VCaP (cell line): ENCODE results near the gene SLC22A14.
A peak's percentile ranks its signal among the peaks of the same experiment; 100 is the strongest.

Experiments
- H3K27ac ChIP-seq: fragments of 450-650 bp; 2 replicates; pipeline ENCODE4 v1.5.1; 2017
- TF ChIP-seq, protein P1 (sequence below): fragments of 450-650 bp; conservative IDR thresholded peaks from 2 replicates; pipeline ENCODE4 v1.5.1; 2017; ENCODE audit warnings: mild to moderate bottlenecking, moderate library complexity

Gene SLC22A14

DNA sequence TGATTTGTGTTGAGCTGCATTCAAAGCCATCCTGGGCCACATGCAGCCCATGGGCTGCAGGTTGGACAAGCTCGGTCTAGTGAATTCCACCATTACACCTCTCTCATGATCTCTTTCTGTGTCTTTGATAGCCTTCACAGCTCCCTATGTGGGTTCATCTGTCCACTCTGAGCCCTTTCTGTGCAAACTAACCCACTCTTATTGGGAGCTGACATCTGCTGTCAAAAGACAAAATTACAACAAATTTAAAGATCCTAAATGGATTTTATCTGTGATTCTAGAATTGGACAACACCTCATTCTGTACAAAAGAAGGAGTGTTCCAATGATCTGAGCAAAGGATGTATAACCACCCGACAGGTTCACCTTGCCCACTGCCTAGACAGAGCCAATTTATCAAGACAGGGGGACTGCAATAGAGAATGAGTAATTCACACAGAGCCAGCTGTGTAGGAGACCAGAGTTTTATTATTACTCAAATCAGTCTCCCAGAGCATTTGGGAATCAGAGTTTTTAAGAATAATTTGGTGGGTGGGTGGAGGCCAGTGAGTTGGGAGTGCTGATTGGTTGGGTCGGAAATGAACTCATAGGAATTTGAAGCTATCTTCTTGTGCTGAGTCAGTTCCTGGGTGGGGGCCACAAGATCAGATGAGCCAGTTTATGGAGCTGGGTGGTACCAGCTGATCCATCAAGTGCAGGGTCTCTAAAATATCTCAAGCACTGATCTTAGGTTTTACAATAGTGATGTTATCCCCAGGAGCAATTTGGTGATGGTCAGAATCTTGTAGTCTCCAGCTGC, 61.9 kb downstream of the SLC22A14 start:
- TF ChIP-seq, protein P1, sequence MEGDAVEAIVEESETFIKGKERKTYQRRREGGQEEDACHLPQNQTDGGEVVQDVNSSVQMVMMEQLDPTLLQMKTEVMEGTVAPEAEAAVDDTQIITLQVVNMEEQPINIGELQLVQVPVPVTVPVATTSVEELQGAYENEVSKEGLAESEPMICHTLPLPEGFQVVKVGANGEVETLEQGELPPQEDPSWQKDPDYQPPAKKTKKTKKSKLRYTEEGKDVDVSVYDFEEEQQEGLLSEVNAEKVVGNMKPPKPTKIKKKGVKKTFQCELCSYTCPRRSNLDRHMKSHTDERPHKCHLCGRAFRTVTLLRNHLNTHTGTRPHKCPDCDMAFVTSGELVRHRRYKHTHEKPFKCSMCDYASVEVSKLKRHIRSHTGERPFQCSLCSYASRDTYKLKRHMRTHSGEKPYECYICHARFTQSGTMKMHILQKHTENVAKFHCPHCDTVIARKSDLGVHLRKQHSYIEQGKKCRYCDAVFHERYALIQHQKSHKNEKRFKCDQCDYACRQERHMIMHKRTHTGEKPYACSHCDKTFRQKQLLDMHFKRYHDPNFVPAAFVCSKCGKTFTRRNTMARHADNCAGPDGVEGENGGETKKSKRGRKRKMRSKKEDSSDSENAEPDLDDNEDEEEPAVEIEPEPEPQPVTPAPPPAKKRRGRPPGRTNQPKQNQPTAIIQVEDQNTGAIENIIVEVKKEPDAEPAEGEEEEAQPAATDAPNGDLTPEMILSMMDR: peak; percentile 24; the same call in 1 of the 2 replicates
- H3K27ac ChIP-seq: no peak overlapping the region

DNA sequence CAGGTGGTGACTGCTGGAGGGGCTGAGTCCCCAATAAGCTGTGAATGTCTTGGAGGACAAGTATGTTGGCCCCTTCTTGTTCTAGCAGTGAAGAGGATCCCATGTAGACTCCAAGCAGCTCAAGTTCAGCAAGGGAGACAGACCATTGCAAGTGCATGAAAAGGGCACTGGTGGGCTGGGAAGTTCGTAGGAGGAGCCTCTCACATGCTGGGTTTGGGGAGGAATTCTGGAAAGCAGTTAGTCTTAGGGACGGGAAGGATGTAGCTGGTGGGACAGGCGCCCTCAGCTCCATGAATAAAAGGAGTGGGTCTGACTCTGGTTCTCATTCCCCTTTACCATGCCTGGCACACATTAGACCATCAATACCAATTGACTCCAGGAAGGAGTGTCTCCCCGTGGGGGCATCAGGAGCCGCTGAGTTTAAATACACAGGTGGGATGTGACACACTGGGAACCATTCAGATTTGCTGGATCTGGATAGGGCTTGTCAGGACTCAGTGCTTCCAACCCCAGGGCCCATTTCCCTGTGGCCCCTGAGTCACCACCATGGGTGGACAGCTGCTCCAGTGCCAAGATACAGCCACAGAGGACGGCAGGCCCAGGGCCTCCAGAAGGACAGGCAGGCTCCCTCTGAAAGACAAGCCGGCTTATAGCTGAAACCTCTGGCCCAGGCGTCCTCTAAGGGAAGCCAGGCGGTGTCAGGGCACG, 63.9 kb downstream of the SLC22A14 start:
- TF ChIP-seq, protein P1: no peak
- peak overlapping the region; percentile 86 for H3K27ac ChIP-seq

DNA sequence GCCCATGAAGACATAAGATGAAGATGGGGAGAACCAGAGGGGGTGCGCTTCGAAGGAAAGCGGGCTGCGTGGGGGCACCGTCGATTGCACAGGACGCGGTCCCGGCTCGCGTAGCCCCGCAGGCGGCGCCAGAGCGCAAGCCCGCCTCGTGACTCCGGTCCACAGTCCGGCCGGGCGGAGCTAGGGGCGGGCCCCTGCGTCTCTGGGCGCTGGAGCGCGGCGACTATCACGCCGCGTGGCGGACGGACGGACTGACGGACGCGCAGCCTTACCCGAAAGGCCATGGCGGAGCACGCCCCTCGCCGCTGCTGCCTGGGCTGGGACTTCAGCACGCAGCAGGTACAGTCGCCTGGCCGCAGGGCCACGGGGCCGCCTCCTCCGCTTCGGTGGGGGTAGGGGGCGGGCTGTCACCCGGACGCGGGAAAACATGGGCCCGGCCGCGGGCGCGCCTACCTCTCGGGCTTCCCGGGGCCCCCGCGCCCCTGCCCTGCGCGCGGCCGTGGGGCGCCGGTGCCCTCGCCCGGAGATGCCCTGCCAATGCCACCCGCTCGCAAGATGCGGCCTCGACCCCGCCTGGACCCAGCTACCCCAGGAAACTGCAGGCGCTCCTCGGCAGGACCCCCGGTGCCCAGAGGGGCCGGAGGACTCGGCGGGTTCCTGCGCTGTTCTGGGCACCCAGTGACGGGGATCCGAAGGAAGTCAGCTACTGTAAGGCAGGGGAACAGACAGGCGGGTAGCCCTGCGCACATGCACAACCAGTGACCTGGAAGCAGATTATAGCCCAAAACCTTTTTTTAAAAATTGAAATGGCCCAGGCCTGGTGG, 64.7 kb downstream of the SLC22A14 start, which contains the start of gene XYLB:
Gene XYLB (plus strand): TSS at position 199 of the 824 bp plus-strand sequence. CDS start 84 bp downstream, at position 283.
- peak within 1 kb of the TSS; percentile 86 for H3K27ac ChIP-seq
- TF ChIP-seq, protein P1: peak; percentile 96

DNA sequence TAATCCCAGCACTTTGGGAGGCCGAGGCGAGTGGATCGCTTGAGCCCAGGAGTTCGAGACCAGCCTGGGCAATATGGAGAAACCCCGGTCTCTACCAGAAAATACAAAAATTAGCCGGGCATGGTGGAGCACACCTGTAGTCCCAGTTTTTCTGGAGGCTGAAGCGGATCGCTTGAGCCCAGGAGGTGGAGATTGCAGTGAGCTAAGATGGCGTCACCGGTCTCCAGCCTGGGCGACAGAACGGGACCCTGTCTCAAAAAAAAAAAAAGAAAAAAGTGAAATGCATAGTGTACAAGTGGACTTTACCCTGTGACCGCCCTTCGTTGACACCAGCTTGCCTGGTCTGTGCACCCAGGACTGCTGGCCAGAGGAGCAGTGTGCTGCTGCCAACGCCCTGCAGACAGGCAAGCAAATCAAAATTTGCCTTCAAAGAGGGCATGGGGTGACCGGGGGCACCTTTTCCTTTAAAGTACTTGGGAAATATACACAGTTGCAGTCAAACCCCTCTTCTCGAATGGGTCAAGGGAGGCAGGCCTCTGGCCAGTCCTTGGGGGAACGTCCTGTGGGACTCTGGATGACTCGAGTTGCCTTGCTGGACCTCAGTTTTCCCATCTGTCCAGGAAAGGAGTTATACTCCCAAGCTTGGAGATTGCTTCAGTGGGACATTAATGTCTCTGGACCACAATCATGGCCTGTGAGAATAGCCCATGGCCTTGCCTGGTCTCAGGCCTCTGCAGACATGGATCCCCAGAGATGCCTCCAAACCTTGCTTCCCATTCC, 65.5 kb downstream of the SLC22A14 start:
- H3K27ac ChIP-seq: peak overlapping the region; percentile 86
- TF ChIP-seq, protein P1: no peak

DNA sequence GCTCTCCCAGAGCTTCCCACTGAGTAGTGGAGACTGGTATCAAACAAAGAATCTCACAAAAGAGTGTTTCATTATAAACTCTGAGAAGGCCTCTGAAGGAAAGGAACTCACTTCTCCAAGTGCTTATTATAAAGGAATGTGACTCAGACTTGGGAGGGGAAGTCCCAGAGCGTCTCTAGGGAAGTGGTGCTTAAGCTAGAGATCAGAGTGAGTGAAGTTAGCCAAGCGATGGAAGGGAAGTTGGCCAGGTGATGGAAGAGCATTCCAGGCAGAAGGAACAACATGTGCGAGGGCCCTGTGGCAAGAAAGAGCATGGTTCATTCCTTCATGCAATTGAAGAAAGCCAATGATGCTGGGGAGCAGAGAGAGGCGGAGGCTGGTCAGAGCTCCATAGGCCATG, 66.8 kb downstream of the SLC22A14 start:
- H3K27ac ChIP-seq: no peak overlapping the region
- TF ChIP-seq, protein P1: no peak

DNA sequence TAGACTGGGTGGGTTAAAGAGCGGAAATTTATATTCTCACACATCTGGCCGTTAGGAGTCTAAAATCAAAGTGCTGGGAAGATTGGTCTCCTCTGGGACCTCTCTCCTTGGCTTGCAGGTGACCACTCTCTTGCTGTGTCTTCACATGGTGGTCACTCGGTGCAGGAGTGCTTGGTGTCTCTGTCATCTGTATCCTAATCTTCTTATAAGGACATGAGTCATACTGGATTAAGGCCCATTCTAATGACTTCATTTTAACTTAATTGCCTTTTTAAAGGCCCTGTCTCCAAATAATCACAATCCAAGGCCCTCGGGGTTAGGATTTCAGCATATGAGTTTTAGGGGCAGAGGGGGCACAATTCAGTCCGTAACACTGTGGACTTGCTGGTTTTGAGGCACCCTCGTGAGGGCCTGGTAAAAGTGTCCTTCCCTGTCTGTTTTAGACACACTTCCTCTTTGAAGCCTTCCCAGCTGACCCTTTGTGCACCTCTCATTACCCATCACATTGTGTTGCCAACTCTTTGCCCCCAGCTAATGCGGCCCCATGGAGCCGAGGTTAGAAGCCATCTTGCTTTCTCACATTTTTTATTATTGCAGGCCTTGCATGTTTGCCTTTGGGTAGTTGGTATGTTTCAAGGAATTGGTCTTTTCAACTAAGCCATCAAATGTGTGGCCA, 67.7 kb downstream of the SLC22A14 start:
- TF ChIP-seq, protein P1: no peak
- H3K27ac ChIP-seq: no peak overlapping the region
